ENCODE results near the gene MID1IP1.

The MID1IP1 gene

GRCh38 chrX:38774249-38774648 is 27.0 kb upstream of the MID1IP1 start:
- DNase-seq (ENCODE audit: low read depth), result no peak
- no peak overlapping the region for H3K4me3 ChIP-seq (ENCODE audit: control insufficient read depth, low read depth, low read length)
- TF ChIP-seq, protein P1, sequence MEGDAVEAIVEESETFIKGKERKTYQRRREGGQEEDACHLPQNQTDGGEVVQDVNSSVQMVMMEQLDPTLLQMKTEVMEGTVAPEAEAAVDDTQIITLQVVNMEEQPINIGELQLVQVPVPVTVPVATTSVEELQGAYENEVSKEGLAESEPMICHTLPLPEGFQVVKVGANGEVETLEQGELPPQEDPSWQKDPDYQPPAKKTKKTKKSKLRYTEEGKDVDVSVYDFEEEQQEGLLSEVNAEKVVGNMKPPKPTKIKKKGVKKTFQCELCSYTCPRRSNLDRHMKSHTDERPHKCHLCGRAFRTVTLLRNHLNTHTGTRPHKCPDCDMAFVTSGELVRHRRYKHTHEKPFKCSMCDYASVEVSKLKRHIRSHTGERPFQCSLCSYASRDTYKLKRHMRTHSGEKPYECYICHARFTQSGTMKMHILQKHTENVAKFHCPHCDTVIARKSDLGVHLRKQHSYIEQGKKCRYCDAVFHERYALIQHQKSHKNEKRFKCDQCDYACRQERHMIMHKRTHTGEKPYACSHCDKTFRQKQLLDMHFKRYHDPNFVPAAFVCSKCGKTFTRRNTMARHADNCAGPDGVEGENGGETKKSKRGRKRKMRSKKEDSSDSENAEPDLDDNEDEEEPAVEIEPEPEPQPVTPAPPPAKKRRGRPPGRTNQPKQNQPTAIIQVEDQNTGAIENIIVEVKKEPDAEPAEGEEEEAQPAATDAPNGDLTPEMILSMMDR (IDR thresholded peaks at IDR 0.05; ENCODE audit: control insufficient read depth, insufficient read depth, low read depth, low read length, missing control alignments), result no peak

GRCh38 chrX:38796946-38797345 is 4.3 kb upstream of the MID1IP1 start:
- TF ChIP-seq, protein P1 (IDR thresholded peaks at IDR 0.05; ENCODE audit: control insufficient read depth, insufficient read depth, low read depth, low read length, missing control alignments), result no peak
- H3K4me3 ChIP-seq (ENCODE audit: control insufficient read depth, low read depth, low read length), result no peak overlapping the region
- DNase-seq (ENCODE audit: low read depth), result no peak

- DNase-seq (ENCODE audit: low read depth), result peak; percentile 40
- TF ChIP-seq, protein P1 (IDR thresholded peaks at IDR 0.05; ENCODE audit: control insufficient read depth, insufficient read depth, low read depth, low read length, missing control alignments), result no peak
- no peak overlapping the region for H3K4me3 ChIP-seq (ENCODE audit: control insufficient read depth, low read depth, low read length)
Measured at GRCh38 chrX:38798956-38799355, 2.3 kb upstream of the MID1IP1 start.

GRCh38 chrX:38799995-38800580 is 1.2 kb upstream of the MID1IP1 start:
- TF ChIP-seq, protein P1 (IDR thresholded peaks at IDR 0.05; ENCODE audit: control insufficient read depth, insufficient read depth, low read depth, low read length, missing control alignments), result no peak
- no peak overlapping the region for H3K4me3 ChIP-seq (ENCODE audit: control insufficient read depth, low read depth, low read length)
- DNase-seq (ENCODE audit: low read depth), result no peak

DNA sequence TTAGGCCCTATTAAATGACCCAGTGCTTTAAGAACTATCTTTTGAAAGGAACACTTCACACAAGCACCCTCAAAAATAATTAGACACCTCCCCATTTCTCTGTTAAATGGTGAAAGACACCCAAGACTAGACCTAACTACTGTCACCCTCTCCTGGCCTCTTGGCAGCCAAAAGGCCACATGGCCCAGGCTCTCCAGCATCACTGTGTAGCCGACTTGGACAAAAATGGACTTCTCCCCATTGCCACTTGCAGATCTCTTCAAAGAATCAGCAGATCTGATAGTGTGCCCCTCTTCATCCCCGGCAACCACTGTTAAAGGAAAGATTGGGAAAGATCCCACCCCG is 2.0 kb downstream of the MID1IP1 start:
- H3K4me3 ChIP-seq (ENCODE audit: control insufficient read depth, low read depth, low read length), result no peak overlapping the region; the same call in 1 of the 2 replicates

DNA sequence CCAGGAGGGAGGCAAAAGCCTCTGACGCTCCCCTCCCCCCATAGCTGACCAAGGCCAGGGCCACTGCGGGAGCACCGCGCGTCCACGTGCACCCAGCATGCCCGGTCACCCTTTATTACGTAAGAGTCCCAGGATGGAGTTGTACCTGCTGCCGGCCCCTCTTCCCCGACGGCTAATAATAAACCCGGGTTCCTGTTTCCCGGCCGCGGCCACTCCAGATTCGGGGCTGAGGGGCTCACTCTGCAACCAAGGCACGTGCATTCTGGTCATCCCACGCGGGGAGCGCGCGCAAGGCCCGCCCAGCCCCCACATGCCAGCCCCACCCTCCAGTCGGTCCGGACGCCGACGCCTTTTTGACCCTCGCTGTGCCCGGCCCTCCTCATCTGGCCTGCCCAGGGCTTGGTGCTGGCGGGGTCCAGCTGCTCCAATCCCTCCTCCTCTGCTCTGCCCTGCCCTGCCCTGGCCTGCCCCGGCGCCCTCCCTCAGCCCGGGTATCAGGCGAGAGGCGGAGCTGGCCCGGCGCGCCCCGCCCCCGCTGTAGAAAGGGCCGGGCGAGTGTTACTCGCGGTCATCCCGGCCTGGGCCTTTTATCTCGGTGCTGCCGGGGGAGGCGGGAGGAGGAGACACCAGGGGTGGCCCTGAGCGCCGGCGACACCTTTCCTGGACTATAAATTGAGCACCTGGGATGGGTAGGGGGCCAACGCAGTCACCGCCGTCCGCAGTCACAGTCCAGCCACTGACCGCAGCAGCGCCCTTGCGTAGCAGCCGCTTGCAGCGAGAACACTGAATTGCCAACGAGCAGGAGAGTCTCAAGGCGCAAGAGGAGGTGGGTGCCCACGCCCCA is 2.6 kb downstream of the MID1IP1 start:
- TF ChIP-seq, protein P1 (IDR thresholded peaks at IDR 0.05; ENCODE audit: control insufficient read depth, insufficient read depth, low read depth, low read length, missing control alignments), result no peak
- peak overlapping the region; percentile 72 for H3K4me3 ChIP-seq (ENCODE audit: control insufficient read depth, low read depth, low read length)
- DNase-seq (ENCODE audit: low read depth), result no peak

More for the DNA sequence above, 2.0 kb downstream of the MID1IP1 start:
- TF ChIP-seq, protein P1 (IDR thresholded peaks at IDR 0.05; ENCODE audit: control insufficient read depth, insufficient read depth, low read depth, low read length, missing control alignments), result no peak
- DNase-seq (ENCODE audit: low read depth), result no peak

Measured in AG09309 (cell line).